Stimulated activated CD4-positive, alpha-beta T cell treated with anti-CD3 and anti-CD28 coated beads, Interleukin-2, amount 100 ng/mL, for 48 hours (primary cell): Measurements from ENCODE around the gene LTBP1.
"Not testable (repeated sequence)": the region's sequence is repeated elsewhere in the genome, so short reads cannot be mapped to it uniquely, and the experiment has no call there.

ENCODE experiments used
- DNase-seq, 2 donors: peaks; one replicate each; pipeline ENCODE4 v3.0.0-alpha.2; 2020

LTBP1 gene

GRCh38 chr2:32962690-32963089 is 15.9 kb downstream of the LTBP1 start:
- DNase-seq, result no peak

GRCh38 chr2:32963941-32964340 is 17.2 kb downstream of the LTBP1 start:
- no peak for DNase-seq

- no peak for DNase-seq
These were observed 18.9 kb downstream of the LTBP1 start for GRCh38 chr2:32965523-32966171.

- no peak for DNase-seq
These were observed 22.9 kb downstream of the LTBP1 start for GRCh38 chr2:32969444-32970162.

- not testable (repeated sequence) for DNase-seq
These were observed 27.0 kb downstream of the LTBP1 start for GRCh38 chr2:32973772-32974171.

- no peak for DNase-seq
These were observed 29.8 kb downstream of the LTBP1 start for GRCh38 chr2:32976409-32977063.

GRCh38 chr2:32977228-32977758 is 30.5 kb downstream of the LTBP1 start:
- DNase-seq, result no peak

GRCh38 chr2:32981612-32982011 is 34.9 kb downstream of the LTBP1 start:
- DNase-seq, result no peak

GRCh38 chr2:32983193-32983924 is 36.6 kb downstream of the LTBP1 start:
- not testable (repeated sequence) for DNase-seq

- no peak for DNase-seq
These were observed 39.7 kb downstream of the LTBP1 start for GRCh38 chr2:32986480-32986879.

- no peak for DNase-seq
These were observed 41.8 kb downstream of the LTBP1 start for GRCh38 chr2:32988525-32988924.

GRCh38 chr2:32990556-32990955 is 43.8 kb downstream of the LTBP1 start:
- DNase-seq, result no peak

GRCh38 chr2:32991091-32991845 is 44.5 kb downstream of the LTBP1 start:
- no peak for DNase-seq

GRCh38 chr2:32993005-32993539 is 46.3 kb downstream of the LTBP1 start:
- no peak for DNase-seq

GRCh38 chr2:32997705-32998104 is 51.0 kb downstream of the LTBP1 start:
- DNase-seq, result no peak

GRCh38 chr2:33000986-33001385 is 54.2 kb downstream of the LTBP1 start:
- DNase-seq, result no peak

GRCh38 chr2:33001823-33002222 is 55.1 kb downstream of the LTBP1 start:
- no peak for DNase-seq

GRCh38 chr2:33002863-33003262 is 56.1 kb downstream of the LTBP1 start:
- DNase-seq, result no peak

- DNase-seq, result no peak
These were observed 58.3 kb downstream of the LTBP1 start for GRCh38 chr2:33005057-33005456.

- DNase-seq, result no peak
These were observed 62.0 kb downstream of the LTBP1 start for GRCh38 chr2:33008716-33009115.

GRCh38 chr2:33009249-33009648 is 62.5 kb downstream of the LTBP1 start:
- no peak for DNase-seq

GRCh38 chr2:33011373-33011772 is 64.6 kb downstream of the LTBP1 start:
- DNase-seq, result no peak
